ENCODE results near the gene NPR2. TPM values are rescaled to one million over a fixed set of nuclear protein-coding genes. Genes with fewer than 3 reads are reported as not detected.

The NPR2 gene
- total RNA-seq, 2 experiments from 2014 or later, result 7.5 to 7.8 TPM

DNA sequence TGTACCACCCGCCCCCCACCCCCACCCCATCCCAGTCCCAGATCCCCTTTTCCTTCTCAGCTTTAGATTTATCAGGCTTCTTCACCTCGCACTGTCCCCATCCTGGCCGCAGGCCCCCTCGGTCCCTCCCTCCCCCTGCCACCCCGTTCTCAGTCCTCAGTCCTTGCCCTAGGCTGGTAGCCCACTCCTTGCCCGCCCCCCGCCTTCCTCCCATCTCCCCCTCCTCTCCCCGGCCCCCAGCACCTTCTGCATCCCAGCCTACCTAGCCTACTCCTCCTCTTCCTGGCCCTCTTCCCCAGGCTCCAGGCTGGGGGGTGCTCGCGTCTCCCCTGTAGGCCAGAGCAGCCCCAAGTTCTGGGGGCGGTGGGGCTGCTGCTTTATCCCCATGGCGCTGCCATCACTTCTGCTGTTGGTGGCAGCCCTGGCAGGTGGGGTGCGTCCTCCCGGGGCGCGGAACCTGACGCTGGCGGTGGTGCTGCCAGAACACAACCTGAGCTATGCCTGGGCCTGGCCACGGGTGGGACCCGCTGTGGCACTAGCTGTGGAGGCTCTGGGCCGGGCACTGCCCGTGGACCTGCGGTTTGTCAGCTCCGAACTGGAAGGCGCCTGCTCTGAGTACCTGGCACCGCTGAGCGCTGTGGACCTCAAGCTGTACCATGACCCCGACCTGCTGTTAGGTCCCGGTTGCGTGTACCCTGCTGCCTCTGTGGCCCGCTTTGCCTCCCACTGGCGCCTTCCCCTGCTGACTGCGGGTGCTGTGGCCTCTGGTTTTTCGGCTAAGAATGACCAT is 828 bp downstream of the NPR2 start:
- Mint-ChIP-seq H3K27me3 (no peaks in the 10 kb centered on the region), H3K36me3 (ENCODE audit: low read depth) (peaks cover 8% of the 10 kb centered on the region), H3K27ac (no peak overlapping the region), H3K9me3 (no peaks in the 10 kb centered on the region), H3K4me3 (no peak overlapping the region), H3K4me1 (ENCODE audit: low read depth) (peaks cover 11% of the 10 kb centered on the region)
- ChIA-PET CTCF (interaction anchor here (0.7 to 4.8 kb wide), 6 partner anchors 9 to 90 kb away, joined by 3 to 34 read pairs (median 4); no protein-coding TSS in a partner anchor), POLR2A (no interaction called here)
- no peak for ATAC-seq
- DNase-seq, result no peak
- TF ChIP-seq, protein P1, sequence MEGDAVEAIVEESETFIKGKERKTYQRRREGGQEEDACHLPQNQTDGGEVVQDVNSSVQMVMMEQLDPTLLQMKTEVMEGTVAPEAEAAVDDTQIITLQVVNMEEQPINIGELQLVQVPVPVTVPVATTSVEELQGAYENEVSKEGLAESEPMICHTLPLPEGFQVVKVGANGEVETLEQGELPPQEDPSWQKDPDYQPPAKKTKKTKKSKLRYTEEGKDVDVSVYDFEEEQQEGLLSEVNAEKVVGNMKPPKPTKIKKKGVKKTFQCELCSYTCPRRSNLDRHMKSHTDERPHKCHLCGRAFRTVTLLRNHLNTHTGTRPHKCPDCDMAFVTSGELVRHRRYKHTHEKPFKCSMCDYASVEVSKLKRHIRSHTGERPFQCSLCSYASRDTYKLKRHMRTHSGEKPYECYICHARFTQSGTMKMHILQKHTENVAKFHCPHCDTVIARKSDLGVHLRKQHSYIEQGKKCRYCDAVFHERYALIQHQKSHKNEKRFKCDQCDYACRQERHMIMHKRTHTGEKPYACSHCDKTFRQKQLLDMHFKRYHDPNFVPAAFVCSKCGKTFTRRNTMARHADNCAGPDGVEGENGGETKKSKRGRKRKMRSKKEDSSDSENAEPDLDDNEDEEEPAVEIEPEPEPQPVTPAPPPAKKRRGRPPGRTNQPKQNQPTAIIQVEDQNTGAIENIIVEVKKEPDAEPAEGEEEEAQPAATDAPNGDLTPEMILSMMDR (IDR thresholded peaks at IDR 0.05), result no peak
- intact Hi-C loops (cut with micrococcal nuclease), result no loop called here

DNA sequence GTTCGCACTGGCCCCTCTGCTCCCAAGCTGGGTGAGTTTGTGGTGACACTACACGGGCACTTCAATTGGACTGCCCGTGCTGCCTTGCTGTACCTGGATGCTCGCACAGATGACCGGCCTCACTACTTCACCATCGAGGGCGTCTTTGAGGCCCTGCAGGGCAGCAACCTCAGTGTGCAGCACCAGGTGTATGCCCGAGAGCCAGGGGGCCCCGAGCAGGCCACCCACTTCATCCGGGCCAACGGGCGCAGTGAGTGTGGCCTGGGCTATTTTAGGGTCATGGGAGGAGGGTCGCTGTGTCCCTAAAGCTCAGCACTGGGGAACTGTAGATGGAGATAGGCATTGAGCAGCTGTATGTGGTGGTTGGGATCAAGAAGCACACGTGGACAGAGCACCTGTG is 1.4 kb downstream of the NPR2 start:
- Mint-ChIP-seq H3K4me1 (ENCODE audit: low read depth) (peaks cover 10% of the 10 kb centered on the region), H3K27ac (no peak overlapping the region), H3K4me3 (no peak overlapping the region), H3K36me3 (ENCODE audit: low read depth) (peaks cover 3% of the 10 kb centered on the region), H3K9me3 (no peaks in the 10 kb centered on the region), H3K27me3 (no peaks in the 10 kb centered on the region)
- DNase-seq (no peak), ATAC-seq (no peak)
- intact Hi-C loops (cut with micrococcal nuclease), result no loop called here
- CTCF ChIA-PET, result interaction anchor here (0.7 to 1.5 kb wide), 4 partner anchors 10 to 86 kb away, joined by 3 to 5 read pairs (median 4); no protein-coding TSS in a partner anchor
- POLR2A ChIA-PET, result no interaction called here
- TF ChIP-seq, protein P1 (IDR thresholded peaks at IDR 0.05), result no peak

DNA sequence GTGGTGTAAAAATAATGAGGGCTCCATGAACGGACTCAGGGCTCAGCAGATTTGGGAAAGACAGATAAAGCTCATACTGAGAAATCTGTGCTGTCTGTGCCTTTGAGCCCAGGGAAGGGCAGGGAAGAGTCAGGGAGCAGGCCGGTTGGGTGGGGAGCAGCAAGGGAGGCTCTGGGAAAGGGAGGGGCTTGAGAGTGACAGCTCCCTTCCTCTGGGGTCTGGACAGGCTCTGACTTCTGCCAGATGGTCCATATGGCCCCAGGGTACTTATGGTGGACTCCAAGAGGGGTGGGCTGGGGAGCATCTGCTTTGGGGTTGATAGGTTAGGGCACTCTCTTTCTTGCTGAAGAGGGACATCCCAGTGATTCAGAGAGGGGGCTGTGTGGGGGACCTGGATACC is 2.1 kb downstream of the NPR2 start:
- no peak overlapping the region for H3K4me3 Mint-ChIP-seq
- ATAC-seq (no peak), DNase-seq (no peak)
- CTCF ChIA-PET, result interaction anchor here (1.1 to 1.2 kb wide), 2 partner anchors 10 to 33 kb away, joined by 3 to 5 read pairs; no protein-coding TSS in a partner anchor
- H3K36me3 Mint-ChIP-seq (ENCODE audit: low read depth), result peaks cover 3% of the 10 kb centered on the region
- H3K9me3 Mint-ChIP-seq, result no peaks in the 10 kb centered on the region
- no peak overlapping the region for H3K27ac Mint-ChIP-seq
- intact Hi-C loops (cut with micrococcal nuclease), result no loop called here
- TF ChIP-seq, protein P1 (IDR thresholded peaks at IDR 0.05), result no peak
- H3K4me1 Mint-ChIP-seq (ENCODE audit: low read depth), result peaks cover 14% of the 10 kb centered on the region
- POLR2A ChIA-PET, result no interaction called here
- no peaks in the 10 kb centered on the region for H3K27me3 Mint-ChIP-seq

DNA sequence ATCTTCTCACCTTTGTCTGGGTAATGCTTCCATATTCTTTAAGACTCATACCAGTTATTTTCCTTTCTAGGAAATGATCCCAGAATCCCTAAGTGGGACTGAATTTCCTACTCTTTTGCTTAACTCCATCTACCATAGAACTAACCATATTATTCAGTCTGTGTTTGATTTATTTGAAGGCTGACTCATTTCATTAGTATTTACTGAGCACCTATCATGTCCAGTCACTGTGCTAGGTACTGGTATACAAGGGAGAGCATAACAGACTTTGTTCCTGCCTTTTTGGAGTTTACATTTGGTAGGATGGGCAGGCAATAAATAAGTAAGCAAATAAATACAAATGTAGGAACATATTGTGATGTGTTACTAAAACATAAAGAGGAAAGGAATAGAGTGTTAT is 4.3 kb downstream of the NPR2 start:
- TF ChIP-seq, protein P1 (IDR thresholded peaks at IDR 0.05), result no peak
- intact Hi-C loops (cut with micrococcal nuclease), result no loop called here
- ChIA-PET POLR2A (no interaction called here), CTCF (interaction anchor here (1.3 to 1.5 kb wide), 2 partner anchors 30 to 86 kb away, joined by 3 to 5 read pairs; no protein-coding TSS in a partner anchor)
- Mint-ChIP-seq H3K4me3 (no peak overlapping the region), H3K27ac (no peak overlapping the region), H3K9me3 (no peaks in the 10 kb centered on the region), H3K27me3 (no peaks in the 10 kb centered on the region), H3K4me1 (ENCODE audit: low read depth) (peaks cover 20% of the 10 kb centered on the region), H3K36me3 (ENCODE audit: low read depth) (no peaks in the 10 kb centered on the region)
- DNase-seq (no peak), ATAC-seq (no peak)

All from activated CD8-positive, alpha-beta T cell treated with anti-CD3 and anti-CD28 coated beads for 36 hours (primary cell).